Activated naive CD8-positive, alpha-beta T cell treated with anti-CD3 and anti-CD28 coated beads, Interleukin-2, amount 50 U/mL, for 16 hours (primary cell): Measurements from ENCODE around the gene FGF14.

Experiments used
- DNase-seq: peaks from one replicate; pipeline ENCODE4 v3.0.0-alpha.2; 2020; ENCODE audit warnings: low read depth, low spot score

The FGF14 gene

GRCh38 chr13:102310691-102311418, 91.0 kb downstream of the FGF14 start:
- DNase-seq, result no peak

DNA sequence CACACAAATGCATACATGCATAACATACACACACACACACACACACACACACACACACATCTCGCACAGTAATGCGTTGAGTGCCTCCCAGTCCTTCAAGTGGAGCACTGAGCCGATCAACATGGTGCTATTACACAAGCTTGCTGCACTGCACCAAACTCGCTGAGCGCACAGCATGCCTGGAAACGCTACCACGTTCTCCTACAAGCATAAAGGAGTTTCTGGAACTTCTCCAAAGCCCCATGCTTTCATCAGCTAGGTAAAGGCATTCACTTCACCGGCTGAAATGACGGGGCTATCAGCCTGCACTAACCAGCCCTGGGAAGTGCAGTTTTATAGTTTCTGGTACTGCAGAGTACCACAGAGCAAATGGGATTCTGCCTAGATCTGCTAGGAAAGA, 92.7 kb downstream of the FGF14 start:
- no peak for DNase-seq

DNA sequence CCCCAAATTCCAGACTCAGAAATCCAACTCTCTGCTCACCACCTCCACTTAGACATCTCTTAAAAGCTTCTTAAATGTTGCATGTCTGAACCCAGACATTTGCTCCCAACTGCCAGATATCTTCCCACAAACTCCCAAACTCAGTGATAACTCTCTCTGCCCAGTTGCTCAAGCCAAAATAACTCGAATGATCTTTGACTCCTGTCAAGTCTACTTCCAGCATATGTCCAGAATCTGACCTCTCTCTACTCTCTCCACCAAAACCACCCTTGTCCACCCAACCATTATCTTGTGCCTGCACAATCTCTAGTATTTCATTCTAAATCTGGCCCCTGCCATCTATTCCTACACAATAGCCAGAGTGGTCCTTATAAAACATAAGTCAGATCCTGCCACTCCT, 99.3 kb downstream of the FGF14 start:
- DNase-seq, result no peak

GRCh38 chr13:102300379-102300778, 101.5 kb downstream of the FGF14 start:
- no peak for DNase-seq

- no peak for DNase-seq
Observed at GRCh38 chr13:102299366-102299765, 102.5 kb downstream of the FGF14 start.

- no peak for DNase-seq
Observed at GRCh38 chr13:102298051-102298450, 103.8 kb downstream of the FGF14 start.

- DNase-seq, result no peak
Observed at GRCh38 chr13:102295316-102296048, 106.4 kb downstream of the FGF14 start.

- DNase-seq, result no peak
Observed at GRCh38 chr13:102294407-102295018, 107.3 kb downstream of the FGF14 start.

DNA sequence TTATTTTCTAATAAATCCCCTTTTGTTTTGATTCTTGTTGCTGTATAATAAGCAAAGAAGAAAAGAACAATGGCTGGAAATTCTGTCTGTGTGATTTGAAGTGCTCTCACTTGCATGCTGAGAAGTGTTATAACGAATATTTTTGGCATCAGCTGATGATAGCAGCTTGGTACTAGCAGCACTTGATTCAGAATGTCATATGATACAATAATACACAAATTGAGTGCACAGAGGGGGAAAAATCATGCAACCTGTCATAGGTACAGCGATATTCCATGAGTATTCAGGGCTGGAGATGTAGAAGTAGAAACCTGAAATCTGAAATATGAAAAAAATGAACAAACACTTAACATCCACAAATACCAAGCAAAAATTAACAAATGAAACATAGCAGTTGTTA, 108.1 kb downstream of the FGF14 start:
- DNase-seq, result no peak

DNA sequence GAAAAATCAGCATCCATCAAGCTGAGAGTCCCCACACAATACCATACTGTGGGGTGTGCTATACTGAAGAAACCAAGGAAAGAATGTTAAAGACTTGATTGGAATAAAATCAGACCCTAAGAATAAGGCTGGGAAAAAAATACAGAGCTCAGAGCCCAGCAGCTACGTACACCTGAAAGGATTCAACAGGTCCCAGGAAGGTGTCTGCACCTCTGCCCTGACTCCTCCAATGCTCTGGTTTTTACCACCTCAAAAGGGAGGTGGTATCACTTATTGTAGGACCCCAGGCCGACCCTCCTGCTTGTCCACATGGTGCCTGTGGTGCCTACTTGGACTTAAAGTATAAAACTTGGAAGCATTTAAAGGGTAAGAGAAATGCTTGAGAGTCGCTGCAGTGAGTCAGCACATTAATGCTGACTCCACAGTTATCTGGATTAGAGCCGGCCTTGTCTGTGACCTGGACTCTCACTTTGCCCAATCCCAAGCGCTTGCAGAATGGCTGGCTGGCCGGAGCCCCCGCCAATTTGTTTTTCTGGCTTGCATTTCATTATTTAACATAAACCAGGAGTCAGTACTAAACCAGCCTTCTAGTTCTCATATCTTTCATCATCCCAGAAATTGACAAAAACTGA, 110.1 kb downstream of the FGF14 start:
- DNase-seq, result no peak

DNA sequence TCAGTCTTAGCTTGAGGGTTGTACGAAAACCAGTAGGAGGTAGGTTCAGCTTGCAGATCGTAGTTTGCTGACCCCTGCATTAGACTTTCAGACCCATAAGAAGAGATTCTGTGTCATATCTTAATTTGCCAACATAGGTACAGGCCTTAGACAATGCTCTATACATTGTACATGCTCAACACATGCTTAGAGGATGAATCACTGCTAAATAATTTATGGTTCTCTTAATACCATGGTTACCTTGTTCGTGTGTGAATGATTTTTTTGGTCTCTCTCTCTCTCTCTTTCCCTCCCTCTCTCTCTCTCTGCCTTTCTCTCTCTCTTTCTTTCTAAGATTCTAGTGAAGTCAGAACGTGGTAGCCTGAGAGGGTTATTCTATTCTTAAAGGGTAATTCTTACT, 112.2 kb downstream of the FGF14 start:
- no peak for DNase-seq

- DNase-seq, result no peak
Observed at GRCh38 chr13:102286326-102286725, 115.5 kb downstream of the FGF14 start.

DNA sequence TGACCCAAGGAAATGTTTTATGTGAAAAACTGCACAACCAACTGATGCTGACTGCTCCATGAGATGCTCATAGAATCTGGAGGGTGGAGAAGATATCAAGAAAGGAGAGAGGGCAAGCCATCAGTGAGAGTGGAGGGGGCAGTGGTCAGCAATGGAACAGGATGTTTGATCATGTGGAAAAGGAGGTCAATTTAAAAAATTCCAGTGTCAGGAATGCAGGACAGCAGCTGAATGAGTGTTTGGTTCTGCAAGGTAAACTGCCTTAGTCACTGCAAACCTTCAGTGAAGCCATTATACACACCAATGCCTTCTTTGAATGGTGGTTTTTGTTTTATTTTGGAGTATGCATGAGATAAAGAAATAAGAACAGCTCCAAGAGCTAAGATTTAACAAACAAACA, 121.5 kb downstream of the FGF14 start:
- no peak for DNase-seq

DNA sequence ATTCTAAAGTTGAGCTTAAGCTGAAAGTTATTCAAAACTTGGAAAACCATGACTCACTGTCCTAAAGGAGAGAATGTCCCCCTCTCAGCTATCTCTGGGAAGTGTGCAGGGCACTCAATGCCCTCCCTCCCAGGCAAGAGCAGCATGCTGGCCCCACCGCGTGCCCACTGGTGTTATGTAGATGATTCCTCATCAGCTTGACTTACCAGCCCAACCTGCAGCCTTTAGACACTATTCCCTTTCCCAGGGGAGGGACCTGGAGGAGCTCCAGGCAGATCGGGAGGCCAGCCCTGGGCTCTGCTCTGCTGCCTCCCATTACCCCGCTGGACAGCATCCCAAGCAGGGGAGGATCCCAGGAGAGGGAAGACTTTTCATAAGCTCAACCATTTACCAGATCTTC, 124.6 kb downstream of the FGF14 start:
- DNase-seq, result no peak

DNA sequence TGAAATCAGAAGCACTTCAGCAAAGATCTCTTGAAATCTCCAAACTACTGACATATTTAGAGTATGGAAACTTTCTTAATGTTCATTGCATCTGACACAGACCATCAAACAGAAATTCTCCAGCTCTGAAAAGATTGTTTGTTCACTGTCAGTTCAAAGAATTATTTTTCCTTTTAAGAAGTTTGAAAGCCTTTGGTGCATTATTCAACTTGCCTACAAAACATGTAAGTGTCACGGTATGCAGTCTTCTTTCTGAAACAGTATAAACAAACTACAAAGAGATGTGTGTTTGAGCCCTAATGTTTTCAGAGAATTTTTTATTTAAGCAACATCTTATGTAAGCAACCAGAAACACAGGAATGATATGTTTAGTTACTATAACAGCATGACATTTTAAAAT, 125.4 kb downstream of the FGF14 start:
- no peak for DNase-seq

GRCh38 chr13:102275969-102276368, 125.9 kb downstream of the FGF14 start:
- no peak for DNase-seq

GRCh38 chr13:102273111-102273510, 128.7 kb downstream of the FGF14 start:
- no peak for DNase-seq

DNA sequence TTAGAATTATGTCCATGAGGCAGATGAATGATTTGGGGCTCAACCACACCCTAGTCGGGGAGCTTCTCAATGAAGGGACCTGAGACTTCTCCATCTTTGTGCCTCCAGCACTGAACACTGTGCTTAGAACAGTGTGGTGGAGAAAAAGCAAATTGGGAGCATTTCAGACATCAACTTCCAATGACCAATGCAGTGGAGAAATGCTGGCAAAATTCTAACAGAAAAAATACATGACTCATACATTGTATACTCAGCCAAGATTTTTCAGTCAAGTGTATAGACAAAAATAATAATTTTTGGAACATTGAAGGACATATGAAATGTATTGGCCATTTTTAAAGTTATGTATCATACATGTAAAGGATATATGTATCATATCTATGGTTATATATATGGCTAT, 134.7 kb downstream of the FGF14 start:
- no peak for DNase-seq

GRCh38 chr13:102261809-102262208, 140.0 kb downstream of the FGF14 start:
- no peak for DNase-seq

GRCh38 chr13:102261316-102261715, 140.5 kb downstream of the FGF14 start:
- no peak for DNase-seq

GRCh38 chr13:102260256-102260655, 141.6 kb downstream of the FGF14 start:
- no peak for DNase-seq

GRCh38 chr13:102255409-102255808, 146.4 kb downstream of the FGF14 start:
- no peak for DNase-seq
